GM18951 (cell line): ENCODE results near the gene ASPG.

Source experiments
- POLR2A ChIP-seq: IDR thresholded peaks from 4 replicates; pipeline ENCODE4 v1.6.1; 2011; ENCODE audit warnings: mild to moderate bottlenecking; ENCODE audit not compliant: insufficient read length, insufficient read depth; ENCODE audit errors: extremely low read depth
- in situ Hi-C: fragments of 300-500 bp; cut with MboI; formaldehyde crosslinking; loops from one replicate; pipeline ENCODE4 v1.12.0; 2022; ENCODE audit warnings: low sequenced_read_pairs, mixed read lengths, inconsistent platforms; ENCODE audit not compliant: unreplicated experiment

Gene ASPG

GRCh38 chr14:104108570-104109541 is 23.4 kb downstream of the ASPG start:
- in situ Hi-C loops = no loop called here
- TF ChIP-seq POLR2A = no peak

DNA sequence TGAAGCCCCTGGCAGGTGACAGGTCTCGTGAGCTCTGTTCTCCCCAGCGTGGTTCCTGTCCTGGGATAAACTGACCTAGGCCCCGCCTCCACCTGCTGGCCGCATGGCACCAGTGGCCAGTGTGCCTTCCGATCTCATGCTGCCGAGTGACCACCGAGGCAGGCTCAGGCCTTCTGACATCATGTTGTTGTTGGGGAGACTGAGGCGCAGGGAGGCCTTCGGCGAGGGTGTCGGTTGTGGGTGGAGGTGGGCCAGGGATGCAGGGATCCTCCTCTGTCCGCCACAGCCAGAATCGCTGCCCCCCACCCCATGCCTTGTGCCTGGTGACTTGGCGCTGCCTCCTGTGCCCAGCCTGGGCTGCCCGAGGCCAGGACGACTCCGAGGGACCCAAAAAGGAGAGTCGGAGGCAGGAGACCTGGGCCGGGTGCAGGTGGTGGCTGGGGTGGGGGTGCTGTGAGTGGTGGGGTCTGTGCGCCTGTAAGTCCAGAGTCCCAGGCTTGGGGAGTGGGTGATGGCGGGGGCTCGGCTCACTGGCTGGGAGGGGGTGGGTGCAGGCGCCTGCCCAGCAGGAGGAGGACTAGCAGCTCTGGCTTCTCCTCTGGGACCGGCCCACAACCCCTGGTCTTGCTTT is 24.3 kb downstream of the ASPG start:
- no peak for TF ChIP-seq POLR2A
- in situ Hi-C loops = no loop called here

GRCh38 chr14:104110491-104111209 is 25.1 kb downstream of the ASPG start:
- in situ Hi-C loops = no loop called here
- no peak for TF ChIP-seq POLR2A

GRCh38 chr14:104111301-104112112 is 26.0 kb downstream of the ASPG start:
- in situ Hi-C loops = no loop called here
- no peak for TF ChIP-seq POLR2A

DNA sequence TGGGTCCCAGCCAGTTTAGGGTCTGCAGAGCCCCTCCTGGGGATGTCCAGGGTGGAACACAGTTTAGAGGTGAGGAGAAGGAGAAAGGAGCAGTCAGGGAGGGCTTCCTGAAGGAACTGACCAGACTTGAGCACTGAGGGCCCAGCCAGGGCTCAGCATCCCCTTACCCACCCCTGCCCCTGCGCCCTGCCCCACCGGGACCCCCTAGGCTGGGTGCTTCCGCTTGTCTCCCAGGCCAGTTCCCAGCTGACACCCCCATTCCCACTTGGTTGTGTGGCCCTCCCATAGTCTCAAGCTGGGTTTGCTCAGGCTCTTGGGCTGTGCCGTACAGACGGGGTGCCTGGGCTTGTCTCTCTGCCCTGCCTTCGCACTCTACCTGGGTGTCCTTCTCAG is 26.6 kb downstream of the ASPG start:
- in situ Hi-C loops = no loop called here
- TF ChIP-seq POLR2A = no peak

DNA sequence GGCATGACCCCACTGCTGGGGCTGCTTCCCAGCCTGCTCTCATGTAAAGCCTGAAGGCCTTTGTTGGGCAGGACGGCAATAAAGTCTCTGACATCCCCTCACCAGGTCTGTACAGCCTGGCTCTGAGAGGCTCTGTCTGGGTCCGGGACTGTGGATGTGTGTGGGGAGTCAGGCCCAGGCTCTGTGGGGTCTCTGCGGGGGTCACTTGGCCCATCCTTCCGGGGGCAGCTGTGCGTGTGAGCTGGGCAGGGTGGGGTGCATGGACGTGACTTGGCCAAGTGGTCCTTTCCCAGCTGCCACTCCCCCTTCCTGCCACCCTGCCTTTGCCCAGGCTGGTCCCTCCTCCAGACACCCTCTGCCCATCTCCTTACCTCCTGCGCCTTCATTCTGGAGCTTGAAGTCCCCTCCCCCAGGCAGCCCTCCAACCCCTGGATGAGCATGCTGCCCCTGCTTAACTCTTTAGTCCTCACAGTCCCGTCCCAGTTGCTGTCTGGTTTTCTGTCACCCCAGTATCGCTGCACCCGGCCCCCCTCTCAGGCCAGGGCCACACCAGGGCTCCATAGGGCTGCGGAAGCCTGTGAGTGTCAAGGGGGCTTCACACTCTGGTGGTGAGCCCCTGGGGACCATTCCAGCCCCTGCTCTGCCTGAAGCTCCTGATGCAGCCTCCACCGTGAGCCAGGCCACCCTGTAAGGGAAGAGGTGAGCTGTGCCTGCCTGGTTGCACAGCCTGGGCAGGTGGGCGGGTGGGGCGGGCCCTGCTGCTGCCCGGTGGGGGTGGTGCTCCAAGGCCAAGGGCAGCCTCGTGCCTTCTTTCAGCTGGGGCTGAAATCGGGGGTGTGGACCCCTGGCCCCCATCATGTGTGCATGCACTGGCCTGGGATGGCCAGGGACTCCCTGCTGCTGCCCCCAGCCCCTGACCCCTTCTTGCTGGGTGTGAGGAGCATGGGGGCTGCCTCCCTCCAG is 27.4 kb downstream of the ASPG start:
- TF ChIP-seq POLR2A = no peak
- in situ Hi-C loops = no loop called here

DNA sequence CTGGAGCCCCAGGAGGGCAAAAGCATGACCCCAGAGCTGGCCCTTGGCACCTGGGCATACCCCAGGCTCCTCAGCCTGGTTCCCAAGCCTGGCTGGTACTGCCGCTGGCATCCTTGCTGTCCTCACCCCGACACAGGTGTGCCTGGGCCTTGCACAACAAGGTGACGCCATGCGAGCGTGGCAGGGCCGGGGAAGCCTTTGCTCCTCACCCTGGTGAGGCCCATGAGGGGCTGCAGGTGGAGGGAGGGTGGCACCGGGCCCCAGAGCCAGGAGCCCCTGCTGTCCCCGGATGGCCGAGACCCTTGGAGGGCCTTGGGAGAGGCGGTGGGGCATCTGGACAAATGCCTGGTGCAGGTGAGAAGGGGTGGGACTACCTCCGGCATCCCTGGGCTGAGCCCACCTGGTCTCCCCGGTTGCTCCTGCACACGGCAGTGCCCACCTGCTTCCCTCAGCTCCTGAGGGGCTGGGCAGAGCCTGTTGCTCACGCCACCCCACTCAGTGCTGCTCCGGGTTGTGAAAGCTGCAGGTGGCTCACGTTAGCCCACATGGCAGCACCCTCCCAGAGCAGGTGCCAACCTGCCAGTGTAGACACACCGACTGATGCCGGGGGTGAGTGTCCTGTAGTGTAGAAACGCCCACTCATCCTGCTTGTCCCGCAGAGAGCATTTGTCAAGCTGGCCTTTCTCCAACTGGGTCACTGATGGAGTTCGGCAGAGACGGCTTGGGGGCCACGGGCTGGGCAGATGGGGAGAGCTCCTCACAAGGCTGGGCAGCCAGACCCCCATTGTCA is 28.3 kb downstream of the ASPG start:
- in situ Hi-C loops = no loop called here
- TF ChIP-seq POLR2A = no peak

- no peak for TF ChIP-seq POLR2A
- in situ Hi-C loops = no loop called here
These were observed 29.1 kb downstream of the ASPG start for GRCh38 chr14:104114421-104115130.

GRCh38 chr14:104115131-104115600 is 29.7 kb downstream of the ASPG start:
- in situ Hi-C loops = no loop called here
- no peak for TF ChIP-seq POLR2A

DNA sequence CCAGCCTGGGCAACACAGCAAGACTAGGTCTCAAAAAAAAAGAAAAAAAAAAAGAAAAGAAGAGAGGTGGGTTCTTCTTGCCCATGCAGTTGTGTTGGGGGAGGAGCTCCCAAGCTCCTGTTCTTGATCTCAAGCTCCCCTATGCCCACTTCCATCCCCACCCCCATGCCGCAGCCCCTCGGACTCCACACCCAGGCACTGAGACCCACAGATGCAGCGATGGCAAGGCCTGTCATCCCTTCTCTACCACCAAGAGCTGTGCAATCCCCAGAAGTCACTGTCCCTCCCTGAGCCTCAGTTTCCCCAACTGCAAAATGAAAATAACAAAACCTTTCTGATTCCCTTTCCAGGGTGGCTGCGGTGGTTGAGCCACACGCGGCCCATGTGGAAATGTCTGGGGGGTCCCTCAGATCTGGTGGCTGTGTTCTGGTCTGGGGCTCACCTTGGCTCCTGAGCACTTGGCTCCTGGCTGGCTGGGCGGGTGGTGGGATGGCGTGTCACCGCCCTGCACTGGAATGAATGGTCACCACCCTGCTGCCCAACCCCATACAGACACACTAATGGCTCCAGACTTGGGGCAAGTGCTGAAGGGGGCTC is 30.3 kb downstream of the ASPG start:
- in situ Hi-C loops = no loop called here
- no peak for TF ChIP-seq POLR2A
